ENCODE results near the gene IQCH. TPM values are rescaled to one million over a fixed set of nuclear protein-coding genes. Genes with fewer than 3 reads are reported as not detected.
"Not testable (repeated sequence)": the region's sequence is repeated elsewhere in the genome, so short reads cannot be mapped to it uniquely, and the experiment has no call there.

The IQCH gene
- total RNA-seq, 2 experiments from 2014 or later: 1.3 to 1.4 TPM

GRCh38 chr15:67436351-67437250 lies 182.0 kb downstream of the IQCH start:
- not testable (repeated sequence) for H3K9me3 Mint-ChIP-seq, DNase-seq, H3K4me1 Mint-ChIP-seq, H3K4me3 Mint-ChIP-seq, H3K27ac Mint-ChIP-seq, H3K27me3 Mint-ChIP-seq
- peaks cover 14% of the 10 kb centered on the region for H3K36me3 Mint-ChIP-seq

GRCh38 chr15:67444100-67444499 lies 189.5 kb downstream of the IQCH start:
- Mint-ChIP-seq H3K27ac (no peak overlapping the region), H3K27me3 (no peaks in the 10 kb centered on the region), H3K36me3 (peaks cover 12% of the 10 kb centered on the region), H3K9me3 (peaks cover 3% of the 10 kb centered on the region), H3K4me3 (no peak overlapping the region), H3K4me1 (no peaks in the 10 kb centered on the region)
- DNase-seq: no peak

- Mint-ChIP-seq H3K27ac (no peak overlapping the region), H3K27me3 (no peaks in the 10 kb centered on the region), H3K36me3 (no peaks in the 10 kb centered on the region), H3K4me3 (no peak overlapping the region), H3K4me1 (no peaks in the 10 kb centered on the region), H3K9me3 (peaks cover 3% of the 10 kb centered on the region)
- DNase-seq: no peak
Observed at GRCh38 chr15:67446449-67446848, 191.9 kb downstream of the IQCH start.

GRCh38 chr15:67448372-67448771 lies 193.8 kb downstream of the IQCH start:
- H3K27ac Mint-ChIP-seq, H3K9me3 Mint-ChIP-seq, DNase-seq, H3K4me1 Mint-ChIP-seq, H3K4me3 Mint-ChIP-seq, H3K27me3 Mint-ChIP-seq, H3K36me3 Mint-ChIP-seq: not testable (repeated sequence)

GRCh38 chr15:67453703-67454102 lies 199.1 kb downstream of the IQCH start:
- H3K4me1 Mint-ChIP-seq, H3K36me3 Mint-ChIP-seq, H3K27me3 Mint-ChIP-seq, H3K27ac Mint-ChIP-seq, DNase-seq, H3K9me3 Mint-ChIP-seq, H3K4me3 Mint-ChIP-seq: not testable (repeated sequence)

- peak; percentile 75 for DNase-seq
- H3K9me3 Mint-ChIP-seq: no peaks in the 10 kb centered on the region
- no peak overlapping the region for H3K27ac Mint-ChIP-seq
- peaks cover 4% of the 10 kb centered on the region for H3K27me3 Mint-ChIP-seq
- no peaks in the 10 kb centered on the region for H3K4me1 Mint-ChIP-seq
- H3K4me3 Mint-ChIP-seq: no peak overlapping the region
- H3K36me3 Mint-ChIP-seq: peaks cover 5% of the 10 kb centered on the region
Observed at GRCh38 chr15:67456677-67457529, 202.3 kb downstream of the IQCH start.

GRCh38 chr15:67458331-67459029 lies 203.9 kb downstream of the IQCH start:
- H3K27me3 Mint-ChIP-seq: peaks cover 4% of the 10 kb centered on the region
- H3K4me3 Mint-ChIP-seq: no peak overlapping the region
- H3K36me3 Mint-ChIP-seq: peaks cover 1% of the 10 kb centered on the region
- no peak overlapping the region for H3K27ac Mint-ChIP-seq
- H3K4me1 Mint-ChIP-seq: no peaks in the 10 kb centered on the region
- DNase-seq: no peak
- no peaks in the 10 kb centered on the region for H3K9me3 Mint-ChIP-seq

GRCh38 chr15:67460521-67460920 lies 205.9 kb downstream of the IQCH start:
- H3K36me3 Mint-ChIP-seq: no peaks in the 10 kb centered on the region
- H3K27ac Mint-ChIP-seq: no peak overlapping the region
- peaks cover 4% of the 10 kb centered on the region for H3K27me3 Mint-ChIP-seq
- no peak for DNase-seq
- H3K9me3 Mint-ChIP-seq: no peaks in the 10 kb centered on the region
- H3K4me3 Mint-ChIP-seq: no peak overlapping the region
- no peaks in the 10 kb centered on the region for H3K4me1 Mint-ChIP-seq

GRCh38 chr15:67461735-67462134 lies 207.1 kb downstream of the IQCH start:
- Mint-ChIP-seq H3K4me1 (no peaks in the 10 kb centered on the region), H3K36me3 (no peaks in the 10 kb centered on the region), H3K9me3 (no peaks in the 10 kb centered on the region), H3K4me3 (no peak overlapping the region), H3K27ac (no peak overlapping the region), H3K27me3 (peaks cover under 1% of the 10 kb centered on the region)
- DNase-seq: no peak

- Mint-ChIP-seq H3K27ac (no peak overlapping the region), H3K36me3 (no peaks in the 10 kb centered on the region), H3K4me1 (no peaks in the 10 kb centered on the region), H3K9me3 (no peaks in the 10 kb centered on the region), H3K4me3 (no peak overlapping the region), H3K27me3 (no peaks in the 10 kb centered on the region)
- DNase-seq: no peak
Observed at GRCh38 chr15:67462875-67463274, 208.3 kb downstream of the IQCH start.

- no peaks in the 10 kb centered on the region for H3K27me3 Mint-ChIP-seq
- H3K9me3 Mint-ChIP-seq: no peaks in the 10 kb centered on the region
- H3K4me3 Mint-ChIP-seq: no peak overlapping the region
- H3K27ac Mint-ChIP-seq: no peak overlapping the region
- no peak for DNase-seq
- H3K4me1 Mint-ChIP-seq: no peaks in the 10 kb centered on the region
- no peaks in the 10 kb centered on the region for H3K36me3 Mint-ChIP-seq
Observed at GRCh38 chr15:67463488-67463887, 208.9 kb downstream of the IQCH start.

- no peaks in the 10 kb centered on the region for H3K36me3 Mint-ChIP-seq
- H3K27me3 Mint-ChIP-seq: no peaks in the 10 kb centered on the region
- no peaks in the 10 kb centered on the region for H3K4me1 Mint-ChIP-seq
- no peaks in the 10 kb centered on the region for H3K9me3 Mint-ChIP-seq
- H3K4me3 Mint-ChIP-seq: no peak overlapping the region
- H3K27ac Mint-ChIP-seq: no peak overlapping the region
- no peak for DNase-seq
Observed at GRCh38 chr15:67465196-67465952, 210.8 kb downstream of the IQCH start.

- Mint-ChIP-seq H3K9me3 (no peaks in the 10 kb centered on the region), H3K27ac (no peak overlapping the region), H3K4me1 (no peaks in the 10 kb centered on the region), H3K36me3 (no peaks in the 10 kb centered on the region), H3K27me3 (no peaks in the 10 kb centered on the region), H3K4me3 (no peak overlapping the region)
- no peak for DNase-seq
Observed at GRCh38 chr15:67468416-67468815, 213.8 kb downstream of the IQCH start.

- Mint-ChIP-seq H3K27me3 (no peaks in the 10 kb centered on the region), H3K36me3 (no peaks in the 10 kb centered on the region), H3K9me3 (no peaks in the 10 kb centered on the region), H3K27ac (no peak overlapping the region), H3K4me3 (no peak overlapping the region), H3K4me1 (no peaks in the 10 kb centered on the region)
- no peak for DNase-seq
Observed at GRCh38 chr15:67469680-67470079, 215.1 kb downstream of the IQCH start.

Measured in activated naive CD8-positive, alpha-beta T cell treated with anti-CD3 and anti-CD28 coated beads for 36 hours (primary cell).